Right lobe of liver (tissue), 6 donors: Measurements from ENCODE around the gene KLK13. TPM values are rescaled to one million over a fixed set of nuclear protein-coding genes. Genes with fewer than 3 reads are reported as not detected.

Experiments
- ATAC-seq, 4 donors: fragments of 200-7000 bp; cut with Tn5 transposase; one replicate each; pipeline ENCODE4 v1.9.1; 2020; ENCODE audit warnings: mild to moderate bottlenecking in 4 of 4, moderate library complexity in 4 of 4
- DNase-seq, 3 donors: peaks; one replicate each; pipeline ENCODE4 v3.0.0-alpha.2; 2020
- H3K27ac ChIP-seq, 3 donors: fragments of 200-600 bp; one replicate each; pipeline ENCODE4 v1.8.0; 2022
- H3K27me3 ChIP-seq, 2 donors: fragments of 200-600 bp; one replicate each; pipeline ENCODE4 v1.8.0; 2022
- H3K36me3 ChIP-seq, 4 donors: fragments of 200-600 bp; sonication (generic) in 1 of 4; one replicate each; pipeline versions ENCODE4 v1.5.1 to v1.8.0; 2017 to 2022; ENCODE audit warnings: control low read depth in 1 of 4
- H3K4me1 ChIP-seq, 4 donors: fragments of 200-600 bp; sonication (generic) in 1 of 4; one replicate each; pipeline versions ENCODE4 v1.5.1 to v1.8.0; 2017 to 2022; ENCODE audit warnings: control low read depth in 1 of 4
- H3K4me3 ChIP-seq, 3 donors: fragments of 200-600 bp; one replicate each; pipeline ENCODE4 v1.8.0; 2022
- H3K9me3 ChIP-seq, 4 donors: fragments of 200-600 bp; sonication (generic) in 1 of 4; one replicate each; pipeline versions ENCODE4 v1.5.1 to v1.8.0; 2017 to 2022; ENCODE audit warnings: control low read depth in 1 of 4
- CTCF ChIP-seq, 4 donors: fragments of 200-600 bp in 3 of 4; fragments of 450-650 bp in 1 of 4; IDR thresholded peaks; one replicate each; pipeline versions ENCODE4 v1.5.1 to v1.8.0; 2016 to 2022; ENCODE audit warnings: antibody characterized with exemption in 4 of 4, mild to moderate bottlenecking in 2 of 4
- POLR2A ChIP-seq: fragments of 450-650 bp; IDR thresholded peaks from one replicate; pipeline ENCODE4 v1.6.1; 2017; ENCODE audit warnings: antibody characterized with exemption, mild to moderate bottlenecking
- WGBS: methylation state at CpG from one replicate; pipeline ENCODE4 v1.1.6; 2018; ENCODE audit warnings: low coverage, low lambda C conversion rate; ENCODE audit not compliant: insufficient coverage; ENCODE audit errors: missing lambda C conversion rate; 5-methylcytosine and 5-hydroxymethylcytosine counted together
- intact Hi-C, 2 donors: fragments of 100-400 bp; cut with DNase I; formaldehyde crosslinking; loops; one replicate each; pipeline versions ENCODE4 v1.11.2 to v1.14.1; 2022
- total RNA-seq, 6 experiments: library from RNA; depleted of rRNA in 2 of 6; stranded (reverse); fragments of >200 nt in 2 of 6; fragmentation: NEBNext Ultra II Directional in 3 of 6; extraction: Animal tissue kit (Norgen Biotek cat#: 25700) in 3 of 6; gene quantifications; one replicate each; pipeline versions ENCODE4 v1.1.0 to v1.2.4, GENCODE V29; 2016 to 2023
- donor health status: DM: no; HTN: yes; CAD: no.
- donor health status: DM: no; HTN: no; CAD: no.
- donor health status: DM: no; HTN: no; CAD: no.
- donor health status: DM: no; HTN: yes; CAD: no.
- donor health status: DM: no; HTN: yes; CAD: no.

Gene KLK13
- total RNA-seq, 6 experiments from 2014 or later, result not detected

GRCh38 chr19:51010066-51010795, 54.7 kb downstream of the KLK13 start:
- Histone ChIP-seq H3K27me3 (no peaks in the 10 kb centered on the region), H3K9me3 (no peaks in the 10 kb centered on the region), H3K36me3 (no peaks in the 10 kb centered on the region), H3K27ac (no peak overlapping the region), H3K4me3 (no peak overlapping the region), H3K4me1 (no peaks in the 10 kb centered on the region)
- TF ChIP-seq POLR2A (no peak), CTCF (IDR thresholded peaks at IDR 0.05) (no peak)
- ATAC-seq, result no peak
- DNase-seq, result peak in 1 of 3 donors; percentile 7
- intact Hi-C loops, result no loop called here
- WGBS, result 46% methylated on average over 4 of the region's 4 CpGs

- TF ChIP-seq CTCF (IDR thresholded peaks at IDR 0.05) (no peak), POLR2A (no peak)
- Histone ChIP-seq H3K4me1 (no peaks in the 10 kb centered on the region), H3K27ac (no peak overlapping the region), H3K27me3 (no peaks in the 10 kb centered on the region), H3K4me3 (no peak overlapping the region), H3K9me3 (no peaks in the 10 kb centered on the region), H3K36me3 (no peaks in the 10 kb centered on the region)
- WGBS, result 39% methylated on average over 3 of the region's 19 CpGs
- DNase-seq (peak in 1 of 3 donors; percentile 35), ATAC-seq (peak in 1 of 4 donors; percentile 24)
- intact Hi-C loops, result no loop called here
These were observed 55.6 kb downstream of the KLK13 start for GRCh38 chr19:51009061-51009891.

- no peaks in the 10 kb centered on the region for H3K9me3 ChIP-seq
- intact Hi-C loops, result no loop called here
- WGBS, result 71% methylated on average over 3 of the region's 3 CpGs
- no peaks in the 10 kb centered on the region for H3K4me1 ChIP-seq
- no peaks in the 10 kb centered on the region for H3K27me3 ChIP-seq
- no peak overlapping the region for H3K27ac ChIP-seq
- no peak overlapping the region for H3K4me3 ChIP-seq
- ATAC-seq (no peak), DNase-seq (no peak)
- TF ChIP-seq POLR2A, result no peak
- no peak for TF ChIP-seq CTCF (IDR thresholded peaks at IDR 0.05)
- H3K36me3 ChIP-seq, result no peaks in the 10 kb centered on the region
These were observed 57.4 kb downstream of the KLK13 start for GRCh38 chr19:51007488-51007887.

- no peaks in the 10 kb centered on the region for H3K9me3 ChIP-seq
- H3K4me1 ChIP-seq, result no peaks in the 10 kb centered on the region
- 13% methylated on average over 4 of the region's 8 CpGs for WGBS
- H3K36me3 ChIP-seq, result no peaks in the 10 kb centered on the region
- DNase-seq (peak in 1 of 3 donors; percentile 18), ATAC-seq (no peak)
- no peaks in the 10 kb centered on the region for H3K27me3 ChIP-seq
- intact Hi-C loops, result no loop called here
- no peak overlapping the region for H3K4me3 ChIP-seq
- H3K27ac ChIP-seq, result no peak overlapping the region
- TF ChIP-seq POLR2A, result no peak
- TF ChIP-seq CTCF (IDR thresholded peaks at IDR 0.05), result no peak
These were observed 58.5 kb downstream of the KLK13 start for GRCh38 chr19:51006406-51006805.

Other genes with a start within 250 kb of the KLK13 start
- gene KLK1, start 241.3 kb downstream of the KLK13 start, total RNA-seq, result not detected
- gene KLK15, start 231.5 kb downstream of the KLK13 start, total RNA-seq, result not detected
- gene KLK3, start 210.2 kb downstream of the KLK13 start, total RNA-seq, result not detected
- not detected for gene KLK2, start 191.7 kb downstream of the KLK13 start, total RNA-seq
- not detected for gene KLK4, start 153.7 kb downstream of the KLK13 start, total RNA-seq
- gene KLK5, start 112.1 kb downstream of the KLK13 start, total RNA-seq, result not detected
- not detected for gene KLK6, start 95.5 kb downstream of the KLK13 start, total RNA-seq
- not detected for gene KLK7, start 81.2 kb downstream of the KLK13 start, total RNA-seq
- not detected for gene KLK8, start 63.5 kb downstream of the KLK13 start, total RNA-seq
- gene KLK10, start 45.4 kb downstream of the KLK13 start, total RNA-seq, result under 1 TPM in 2 of 6 experiments, not detected in 4; 0.13 to 0.43 TPM
- not detected for gene KLK11, start 38.5 kb downstream of the KLK13 start, total RNA-seq
- not detected for gene KLK12, start 30.1 kb downstream of the KLK13 start, total RNA-seq
- gene KLK14, start 17.8 kb upstream of the KLK13 start, total RNA-seq, result under 1 TPM in 2 of 6 experiments, not detected in 4; 0.17 to 0.18 TPM
- gene CTU1, start 43.3 kb upstream of the KLK13 start, total RNA-seq, result 1 to 10 TPM; 3.3 to 6.4 (median 3.9) TPM
- 1 to 10 TPM; 3.8 to 7.9 (median 4.1) TPM for gene SIGLEC9, start 59.8 kb upstream of the KLK13 start, total RNA-seq
- 1 to 10 TPM; 2.4 to 7.3 (median 3.9) TPM for gene SIGLEC7, start 77.2 kb upstream of the KLK13 start, total RNA-seq
- 1 to 10 TPM; 1.7 to 5.8 (median 3.8) TPM for gene CD33, start 160.0 kb upstream of the KLK13 start, total RNA-seq
- not detected for gene SIGLECL1, start 186.0 kb upstream of the KLK13 start, total RNA-seq
- gene IGLON5, start 246.6 kb upstream of the KLK13 start, total RNA-seq, result under 1 TPM; 0.27 to 0.80 (median 0.49) TPM